ENCODE measurements around the gene PQBP1. TPM values are rescaled to one million over a fixed set of nuclear protein-coding genes. Genes with fewer than 3 reads are reported as not detected.

The PQBP1 gene
- total RNA-seq, 1 experiment from 2014 or later, result 126 TPM

GRCh38 chrX:48911412-48912182 lies 13.9 kb downstream of the PQBP1 start, which contains the start of gene SLC35A2:
TSS of gene SLC35A2 (minus strand) at chrX:48911646. CDS start at chrX:48911636, 10 bp downstream.
- peak within 1 kb of the TSS; percentile 99 for H3K27ac Mint-ChIP-seq (ENCODE audit: low read depth, unreplicated experiment)
- ChIA-PET POLR2A (interaction anchor here (0.7 to 2.6 kb wide), 16 partner anchors 8 to 337 kb away, joined by 3 to 57 read pairs (median 4); partner anchors contain the start of genes HDAC6, OTUD5, PQBP1 and RBM3), CTCF (interaction anchor here (0.7 to 1.4 kb wide), 7 partner anchors 8 to 150 kb away, joined by 3 to 6 read pairs (median 4); partner anchors contain the start of genes PQBP1 and TIMM17B)
- peaks cover 15% of the 10 kb centered on the region for H3K9me3 Mint-ChIP-seq (ENCODE audit: unreplicated experiment)
- H3K4me1 Mint-ChIP-seq (ENCODE audit: insufficient read depth, unreplicated experiment), result peaks cover 17% of the 10 kb centered on the region
- peak within 1 kb of the TSS; percentile 91 for H3K4me3 Mint-ChIP-seq (ENCODE audit: unreplicated experiment)
- no peak for TF ChIP-seq CTCF (IDR thresholded peaks at IDR 0.05; ENCODE audit: unreplicated experiment)
- DNase-seq (ENCODE audit: unreplicated experiment), result peak; percentile 79
- H3K36me3 Mint-ChIP-seq (ENCODE audit: insufficient read depth, unreplicated experiment), result peaks cover 48% of the 10 kb centered on the region
- intact Hi-C loops (cut with micrococcal nuclease), result loop anchor here (5.0 kb wide), 2 partner anchors 44 to 149 kb away; partner anchors contain the start of gene GLOD5
- no peaks in the 10 kb centered on the region for H3K27me3 Mint-ChIP-seq (ENCODE audit: insufficient read depth, unreplicated experiment)
- no TSS peak for BruUV-seq (replicated peaks)

GRCh38 chrX:48913605-48914366 lies 16.1 kb downstream of the PQBP1 start:
- peaks cover 34% of the 10 kb centered on the region for H3K36me3 Mint-ChIP-seq (ENCODE audit: insufficient read depth, unreplicated experiment)
- intact Hi-C loops (cut with micrococcal nuclease), result loop anchor here (5.0 kb wide), 2 partner anchors 46 to 151 kb away; partner anchors contain the start of gene GLOD5
- no peak overlapping the region for H3K27ac Mint-ChIP-seq (ENCODE audit: low read depth, unreplicated experiment)
- no peak overlapping the region for H3K4me3 Mint-ChIP-seq (ENCODE audit: unreplicated experiment)
- H3K27me3 Mint-ChIP-seq (ENCODE audit: insufficient read depth, unreplicated experiment), result no peaks in the 10 kb centered on the region
- POLR2A ChIA-PET, result no interaction called here
- H3K9me3 Mint-ChIP-seq (ENCODE audit: unreplicated experiment), result peaks cover 15% of the 10 kb centered on the region
- TF ChIP-seq CTCF (IDR thresholded peaks at IDR 0.05; ENCODE audit: unreplicated experiment), result no peak
- CTCF ChIA-PET, result no interaction called here
- H3K4me1 Mint-ChIP-seq (ENCODE audit: insufficient read depth, unreplicated experiment), result peaks cover 23% of the 10 kb centered on the region
- no TSS peak for BruUV-seq (replicated peaks)
- DNase-seq (ENCODE audit: unreplicated experiment), result no peak

GRCh38 chrX:48914593-48915493 lies 17.1 kb downstream of the PQBP1 start:
- CTCF ChIA-PET, result interaction anchor here (0.6 to 1.0 kb wide), 3 partner anchors 11 to 18 kb away, joined by 3 to 7 read pairs (median 3); no protein-coding TSS in a partner anchor
- Mint-ChIP-seq H3K9me3 (ENCODE audit: unreplicated experiment) (peaks cover 15% of the 10 kb centered on the region), H3K4me3 (ENCODE audit: unreplicated experiment) (no peak overlapping the region), H3K27me3 (ENCODE audit: insufficient read depth, unreplicated experiment) (no peaks in the 10 kb centered on the region), H3K36me3 (ENCODE audit: insufficient read depth, unreplicated experiment) (peaks cover 34% of the 10 kb centered on the region), H3K27ac (ENCODE audit: low read depth, unreplicated experiment) (no peak overlapping the region), H3K4me1 (ENCODE audit: insufficient read depth, unreplicated experiment) (peaks cover 26% of the 10 kb centered on the region)
- intact Hi-C loops (cut with micrococcal nuclease), result loop anchor here (5.0 kb wide), 4 partner anchors 48 to 153 kb away; partner anchors contain the start of genes GLOD5, HDAC6 and TFE3
- POLR2A ChIA-PET, result no interaction called here
- BruUV-seq (replicated peaks), result no TSS peak
- no peak for TF ChIP-seq CTCF (IDR thresholded peaks at IDR 0.05; ENCODE audit: unreplicated experiment)
- DNase-seq (ENCODE audit: unreplicated experiment), result no peak
